Naive B cell (primary cell): ENCODE data around the gene FSD2. TPM values are rescaled to one million over a fixed set of nuclear protein-coding genes. Genes with fewer than 3 reads are reported as not detected.

Experiments
- ATAC-seq, 2 donors: fragments of 150-1000 bp; cut with Tn5 transposase; 2 replicates each; pipeline ENCODE4 v1.10.0; 2021; ENCODE audit warnings: low read depth in 2 of 2, mild to moderate bottlenecking in 2 of 2, moderate library complexity in 2 of 2
- DNase-seq: peaks from one replicate; pipeline ENCODE4 v3.0.0; 2022
- H3K27ac Mint-ChIP-seq, 6 donors: one replicate each; pipeline ENCODE4 v1.8.0; 2020 to 2022; ENCODE audit warnings: mild to moderate bottlenecking in 6 of 6, mixed read lengths in 6 of 6, moderate library complexity in 5 of 6, inconsistent platforms in 2 of 6
- H3K27me3 Mint-ChIP-seq, 3 donors: one replicate each; pipeline ENCODE4 v1.8.0; 2021 to 2022; ENCODE audit warnings: mixed read lengths in 3 of 3, mild to moderate bottlenecking in 1 of 3
- H3K36me3 Mint-ChIP-seq, 2 donors: one replicate each; pipeline ENCODE4 v1.8.0; 2020 to 2022; ENCODE audit warnings: mixed read lengths in 2 of 2, inconsistent platforms in 1 of 2, mild to moderate bottlenecking in 1 of 2
- H3K4me1 Mint-ChIP-seq, 3 donors: one replicate each; pipeline ENCODE4 v1.8.0; 2020 to 2022; ENCODE audit warnings: mixed read lengths in 3 of 3, inconsistent platforms in 1 of 3, mild to moderate bottlenecking in 1 of 3, moderate library complexity in 1 of 3
- H3K4me3 Mint-ChIP-seq, 8 donors: one replicate each; pipeline ENCODE4 v1.8.0; 2020 to 2022; ENCODE audit warnings: mild to moderate bottlenecking in 8 of 8, mixed read lengths in 8 of 8, moderate library complexity in 8 of 8, inconsistent platforms in 2 of 8
- H3K9me3 Mint-ChIP-seq, 7 donors: one replicate each; pipeline ENCODE4 v1.8.0; 2020 to 2022; ENCODE audit warnings: mixed read lengths in 7 of 7, mild to moderate bottlenecking in 5 of 7, inconsistent platforms in 2 of 7, moderate library complexity in 1 of 7
- polyA plus RNA-seq, 6 donors: library from polyadenylated mRNA; unstranded; fragments of 300-500 nt; fragmentation: Illumina TruSeq; gene quantifications; one replicate each; pipeline ENCODE4 v1.2.3, GENCODE V29; 2021; ENCODE audit warnings: low read depth in 6 of 6

Gene FSD2
- polyA plus RNA-seq, 6 donors from 2014 or later = 0.05 TPM; not detected in 5

DNA sequence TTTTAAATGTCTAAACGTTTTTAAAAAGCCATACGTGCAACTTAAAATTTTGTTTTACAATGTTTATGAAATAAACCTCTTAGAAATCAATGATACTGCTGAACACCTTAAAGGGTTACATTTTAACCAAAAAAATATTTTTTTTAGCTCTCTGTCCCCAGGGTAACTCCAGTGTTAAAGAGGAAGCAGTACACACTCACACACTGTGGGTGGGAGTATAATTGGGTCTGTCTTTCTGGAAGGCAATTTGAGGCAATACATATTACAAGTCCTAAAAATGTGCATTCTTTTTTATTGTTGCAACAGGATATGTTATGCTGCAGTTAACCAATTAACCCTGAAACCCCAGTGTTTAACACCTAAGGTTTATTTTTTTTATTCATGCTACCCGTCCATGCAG lies 37.7 kb upstream of the FSD2 start:
- peaks cover 0 to 4% (median 0%) of the 10 kb centered on the region in 7 donors for H3K9me3 Mint-ChIP-seq
- no peaks in the 10 kb centered on the region for H3K27me3 Mint-ChIP-seq
- no peaks in the 10 kb centered on the region for H3K36me3 Mint-ChIP-seq
- peak overlapping the region in 5 of 8 donors; percentile 50 to 80 (median 65) for H3K4me3 Mint-ChIP-seq
- DNase-seq (peak; percentile 21), ATAC-seq (no peak)
- H3K27ac Mint-ChIP-seq = peak overlapping the region in 5 of 6 donors; percentile 32 to 93 (median 67)
- peaks cover 13 to 33% (median 25%) of the 10 kb centered on the region in 3 donors for H3K4me1 Mint-ChIP-seq

DNA sequence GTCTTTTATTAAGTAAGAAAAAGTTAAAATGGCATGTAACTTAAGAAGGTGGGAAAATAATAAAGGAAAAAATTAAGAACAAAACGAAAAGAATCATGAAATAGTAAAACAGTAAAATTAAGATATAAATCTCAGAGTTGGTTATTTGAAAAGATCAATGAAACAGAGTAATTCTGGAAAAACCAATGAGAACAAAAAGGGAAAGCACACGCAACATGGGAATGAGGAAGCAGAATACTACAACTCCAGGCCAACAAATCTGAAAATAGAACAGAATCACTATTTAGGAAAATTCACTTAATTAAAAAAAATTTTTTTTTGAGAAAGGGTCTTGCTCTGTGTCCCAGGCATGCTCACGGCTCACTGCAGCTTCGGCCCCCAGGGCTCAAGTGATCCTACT lies 34.3 kb upstream of the FSD2 start:
- H3K4me1 Mint-ChIP-seq = peaks cover 21 to 30% (median 23%) of the 10 kb centered on the region in 3 donors
- H3K27me3 Mint-ChIP-seq = no peaks in the 10 kb centered on the region
- DNase-seq (no peak), ATAC-seq (no peak)
- no peak overlapping the region for H3K4me3 Mint-ChIP-seq
- peaks cover 0 to 3% (median 0%) of the 10 kb centered on the region in 7 donors for H3K9me3 Mint-ChIP-seq
- peaks cover 19 to 28% of the 10 kb centered on the region in 2 donors for H3K36me3 Mint-ChIP-seq
- H3K27ac Mint-ChIP-seq = peak overlapping the region in 4 of 6 donors; percentile 3 to 82 (median 73)

DNA sequence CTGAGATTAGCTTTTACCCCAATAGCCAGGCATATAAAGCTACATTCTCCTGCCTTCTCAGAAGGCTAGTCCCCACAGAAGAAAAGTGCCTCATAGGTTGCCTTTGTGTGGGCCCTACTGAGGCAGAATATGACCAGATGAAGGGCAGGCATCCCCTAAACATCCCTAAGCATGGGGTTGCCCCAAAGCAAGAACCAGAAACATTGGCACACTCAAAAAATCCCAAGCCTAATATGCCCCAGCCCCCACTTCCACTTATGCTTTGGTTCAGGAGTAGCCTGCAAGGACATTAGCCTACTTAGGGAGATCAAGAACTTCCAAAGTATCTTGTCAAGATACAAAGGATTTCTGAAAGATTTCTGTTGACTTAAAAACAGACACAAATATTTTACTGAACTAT lies 33.3 kb upstream of the FSD2 start:
- H3K4me1 Mint-ChIP-seq = peaks cover 14 to 23% (median 16%) of the 10 kb centered on the region in 3 donors
- peaks cover 22 to 28% of the 10 kb centered on the region in 2 donors for H3K36me3 Mint-ChIP-seq
- H3K27ac Mint-ChIP-seq = no peak overlapping the region
- ATAC-seq = no peak
- peak overlapping the region in 1 of 8 donors; percentile 33 for H3K4me3 Mint-ChIP-seq
- no peaks in the 10 kb centered on the region for H3K27me3 Mint-ChIP-seq
- no peak for DNase-seq
- no peaks in the 10 kb centered on the region for H3K9me3 Mint-ChIP-seq

DNA sequence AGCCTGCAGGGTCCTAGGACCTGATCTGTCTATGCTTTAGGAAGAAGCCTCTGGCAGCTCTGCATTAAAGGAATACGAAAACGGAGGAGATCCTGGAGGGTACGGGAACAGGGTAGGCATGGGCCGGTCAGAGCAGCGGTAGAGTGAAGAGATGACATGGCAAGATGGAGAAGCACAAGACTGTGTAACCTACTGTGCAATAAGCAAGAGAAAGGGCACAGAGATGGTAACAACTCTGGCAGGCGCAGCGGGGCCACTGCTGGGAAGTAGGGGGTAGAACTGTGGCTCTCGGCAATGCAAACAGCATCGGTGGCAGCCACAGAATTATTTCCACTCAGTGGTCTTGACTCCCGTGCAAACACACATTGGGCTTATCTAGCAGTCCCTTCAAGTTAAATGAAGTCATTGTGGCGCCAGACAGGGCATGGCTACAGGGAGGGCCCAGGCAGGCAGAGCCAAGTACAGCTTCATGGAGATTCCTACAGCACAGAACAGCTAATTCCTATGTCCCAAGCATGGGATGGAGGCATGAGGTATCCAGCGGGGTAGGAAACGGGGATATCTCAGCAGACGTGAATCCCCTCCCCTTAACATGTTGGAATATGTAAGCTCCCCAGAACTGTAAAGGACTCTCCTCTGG lies 32.3 kb upstream of the FSD2 start:
- peak overlapping the region in 4 of 6 donors; percentile 12 to 47 (median 34) for H3K27ac Mint-ChIP-seq
- peaks cover 9 to 19% (median 13%) of the 10 kb centered on the region in 3 donors for H3K4me1 Mint-ChIP-seq
- no peaks in the 10 kb centered on the region for H3K9me3 Mint-ChIP-seq
- no peaks in the 10 kb centered on the region for H3K27me3 Mint-ChIP-seq
- no peak for ATAC-seq
- peaks cover 26 to 31% of the 10 kb centered on the region in 2 donors for H3K36me3 Mint-ChIP-seq
- peak overlapping the region in 1 of 8 donors; percentile 33 for H3K4me3 Mint-ChIP-seq
- DNase-seq = no peak

DNA sequence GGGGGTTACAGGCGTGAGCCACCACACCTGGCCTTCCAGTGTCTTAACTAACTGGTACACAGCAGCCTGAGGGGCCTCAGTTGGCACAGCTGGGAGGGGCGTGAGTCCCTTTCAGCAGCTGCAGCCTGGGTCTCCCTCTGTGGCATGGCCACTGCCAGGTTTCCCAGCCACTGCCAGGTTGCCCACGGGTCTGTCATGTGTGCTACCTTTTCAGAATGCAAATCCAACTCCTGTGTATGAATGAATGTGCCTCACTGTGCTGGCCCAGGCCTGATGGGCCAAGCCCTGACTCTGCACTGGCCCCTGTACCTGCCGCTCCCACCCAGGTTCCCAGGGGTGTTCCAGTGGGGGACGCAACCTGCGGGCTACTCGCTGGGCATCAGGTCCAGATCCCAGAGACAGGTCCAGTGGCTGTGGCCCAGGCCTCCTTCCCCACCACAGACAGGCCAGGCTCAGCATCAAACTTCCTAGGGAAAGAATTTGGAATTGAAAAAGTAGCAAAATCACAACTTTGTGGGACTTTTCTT lies 29.6 kb upstream of the FSD2 start:
- no peaks in the 10 kb centered on the region for H3K27me3 Mint-ChIP-seq
- ATAC-seq = no peak
- H3K27ac Mint-ChIP-seq = peak overlapping the region in 2 of 6 donors; percentile 24 to 59
- H3K4me3 Mint-ChIP-seq = no peak overlapping the region
- H3K9me3 Mint-ChIP-seq = no peaks in the 10 kb centered on the region
- no peak for DNase-seq
- H3K36me3 Mint-ChIP-seq = peaks cover 38 to 39% of the 10 kb centered on the region in 2 donors
- H3K4me1 Mint-ChIP-seq = peaks cover 9 to 18% (median 13%) of the 10 kb centered on the region in 3 donors

DNA sequence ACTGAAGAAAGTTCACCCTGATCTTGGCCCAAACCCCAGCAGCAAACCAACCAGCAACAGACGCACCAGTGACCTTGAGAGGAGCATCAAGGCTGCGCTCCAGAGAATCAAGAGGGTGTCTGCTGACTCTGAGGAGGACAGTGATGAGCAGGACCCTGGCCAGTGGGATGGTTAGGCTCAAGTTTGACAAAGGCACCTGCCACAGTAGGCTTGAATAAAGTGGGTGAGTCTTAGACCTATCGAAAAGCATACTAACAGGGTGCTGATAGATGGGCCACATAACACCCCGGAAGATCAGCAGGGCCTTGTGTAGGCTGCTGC lies 27.5 kb upstream of the FSD2 start:
- Mint-ChIP-seq H3K27ac (peak overlapping the region in 3 of 6 donors; percentile 30 to 89 (median 80)), H3K36me3 (peaks cover 45 to 50% of the 10 kb centered on the region in 2 donors), H3K4me1 (peaks cover 9 to 18% (median 13%) of the 10 kb centered on the region in 3 donors), H3K4me3 (no peak overlapping the region), H3K27me3 (no peaks in the 10 kb centered on the region), H3K9me3 (no peaks in the 10 kb centered on the region)
- ATAC-seq = no peak
- no peak for DNase-seq

DNA sequence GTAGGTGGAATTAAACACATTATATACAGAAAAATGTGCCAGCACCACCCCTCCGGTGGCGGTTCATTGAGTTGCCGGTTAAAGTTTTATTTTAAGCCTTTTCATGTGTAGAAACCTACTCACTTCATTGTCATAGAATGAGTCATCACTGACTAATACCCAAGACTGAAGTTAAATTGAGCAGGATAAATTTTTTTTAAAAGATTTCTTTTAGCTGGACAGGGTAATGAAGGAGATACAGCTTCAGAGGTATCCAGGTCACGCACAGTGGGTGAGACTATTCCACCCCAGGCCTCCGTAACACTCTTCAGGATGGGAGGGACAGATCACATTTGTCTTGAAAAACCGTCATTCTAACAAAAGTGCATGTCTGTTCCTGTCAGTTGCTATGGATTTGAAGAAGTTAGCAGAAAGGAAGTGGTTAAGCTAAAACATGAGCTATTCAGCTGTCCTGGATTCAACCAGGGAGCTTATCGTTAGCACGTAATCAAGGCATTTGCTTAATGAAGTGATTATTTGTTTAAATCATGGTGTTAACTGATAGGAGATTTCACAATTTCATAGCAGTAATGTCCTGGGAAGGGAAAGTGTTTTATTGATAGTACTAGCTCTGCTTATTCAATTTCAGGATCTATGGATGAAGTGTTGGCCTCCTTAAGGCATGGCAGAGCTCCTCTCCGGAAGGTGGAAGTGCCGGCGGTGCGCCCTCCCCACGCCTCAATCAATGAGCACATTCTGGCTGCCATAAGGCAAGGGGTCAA lies 26.9 kb upstream of the FSD2 start:
- Mint-ChIP-seq H3K9me3 (no peaks in the 10 kb centered on the region), H3K36me3 (peaks cover 45 to 48% of the 10 kb centered on the region in 2 donors), H3K27me3 (no peaks in the 10 kb centered on the region), H3K27ac (peak overlapping the region in 3 of 6 donors; percentile 47 to 89 (median 83)), H3K4me3 (no peak overlapping the region), H3K4me1 (peaks cover 9 to 14% (median 9%) of the 10 kb centered on the region in 3 donors)
- ATAC-seq (peak in 1 of 2 donors; percentile 27), DNase-seq (no peak)

DNA sequence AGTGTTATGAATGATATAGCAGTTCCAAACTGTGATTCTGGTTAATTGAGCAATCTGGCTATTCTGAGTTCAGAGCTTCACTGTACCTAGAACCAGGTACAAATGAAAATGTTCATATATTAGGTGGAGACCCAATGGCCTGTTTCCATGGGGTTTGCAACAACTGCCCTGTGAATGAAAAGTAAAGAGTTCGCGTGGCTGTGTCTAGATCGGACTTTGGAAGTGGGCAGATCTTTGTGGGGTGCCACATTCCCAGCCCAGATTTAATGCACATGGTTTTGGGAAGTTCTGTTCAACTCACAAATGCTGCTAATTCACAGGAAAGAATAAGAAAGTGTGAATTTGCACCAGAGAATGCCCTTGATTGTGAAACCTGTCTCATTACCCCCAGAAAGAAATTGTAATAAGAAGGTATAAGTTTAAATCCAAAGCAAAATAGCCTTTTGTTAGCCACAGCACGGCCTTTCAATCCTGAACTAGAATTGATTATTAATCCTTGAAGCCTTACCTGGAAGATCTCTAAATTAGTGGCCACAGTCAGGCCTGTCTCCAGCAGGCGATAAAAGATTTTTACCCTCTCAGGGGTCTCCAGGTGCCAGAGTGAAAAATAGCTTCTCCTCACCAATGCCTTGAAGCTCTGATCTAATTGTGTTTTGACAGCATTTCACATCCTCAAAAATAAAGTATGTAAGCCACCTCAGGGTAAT lies 26.2 kb upstream of the FSD2 start:
- H3K27me3 Mint-ChIP-seq = no peaks in the 10 kb centered on the region
- peaks cover 41 to 42% of the 10 kb centered on the region in 2 donors for H3K36me3 Mint-ChIP-seq
- peak overlapping the region in 2 of 6 donors; percentile 38 to 83 for H3K27ac Mint-ChIP-seq
- peaks cover 6 to 11% (median 9%) of the 10 kb centered on the region in 3 donors for H3K4me1 Mint-ChIP-seq
- DNase-seq (no peak), ATAC-seq (no peak)
- no peaks in the 10 kb centered on the region for H3K9me3 Mint-ChIP-seq
- no peak overlapping the region for H3K4me3 Mint-ChIP-seq

DNA sequence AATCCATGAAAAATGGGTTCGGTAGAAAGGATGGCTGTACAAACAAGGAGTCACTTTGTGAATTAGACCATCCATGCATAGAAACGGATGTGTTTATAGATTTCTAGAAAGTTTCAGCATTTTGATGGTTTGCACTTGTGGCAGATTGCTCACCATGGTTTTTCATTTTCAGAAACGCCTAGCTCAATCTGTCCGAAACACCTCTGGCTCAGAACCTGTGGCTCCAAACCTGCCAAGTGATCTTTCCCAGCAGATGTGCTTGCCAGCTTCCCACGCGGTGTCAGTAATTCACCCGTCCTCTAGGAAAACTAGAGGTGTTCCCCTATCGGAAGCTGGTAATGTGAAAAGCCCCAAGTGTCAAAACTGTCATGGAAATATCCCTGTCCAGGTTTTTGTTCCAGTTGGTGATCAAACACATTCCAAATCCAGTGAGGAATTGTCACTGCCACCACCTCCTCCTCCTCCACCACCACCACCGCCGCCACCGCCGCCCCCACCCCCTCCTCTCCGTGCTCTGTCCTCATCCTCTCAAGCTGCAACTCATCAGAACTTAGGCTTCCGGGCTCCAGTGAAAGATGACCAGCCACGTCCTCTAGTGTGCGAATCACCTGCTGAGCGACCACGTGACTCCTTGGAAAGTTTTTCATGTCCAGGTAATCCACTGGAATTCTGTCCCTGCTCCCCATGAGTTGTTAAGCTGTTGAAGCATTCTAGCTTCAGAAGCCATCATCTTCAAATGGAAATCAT lies 24.7 kb upstream of the FSD2 start:
- Mint-ChIP-seq H3K27me3 (no peaks in the 10 kb centered on the region), H3K4me1 (peaks cover 0 to 9% (median 5%) of the 10 kb centered on the region in 3 donors), H3K4me3 (no peak overlapping the region), H3K27ac (peak overlapping the region in 2 of 6 donors; percentile 27 to 47), H3K36me3 (peaks cover 34 to 43% of the 10 kb centered on the region in 2 donors), H3K9me3 (no peaks in the 10 kb centered on the region)
- ATAC-seq (no peak), DNase-seq (no peak)

DNA sequence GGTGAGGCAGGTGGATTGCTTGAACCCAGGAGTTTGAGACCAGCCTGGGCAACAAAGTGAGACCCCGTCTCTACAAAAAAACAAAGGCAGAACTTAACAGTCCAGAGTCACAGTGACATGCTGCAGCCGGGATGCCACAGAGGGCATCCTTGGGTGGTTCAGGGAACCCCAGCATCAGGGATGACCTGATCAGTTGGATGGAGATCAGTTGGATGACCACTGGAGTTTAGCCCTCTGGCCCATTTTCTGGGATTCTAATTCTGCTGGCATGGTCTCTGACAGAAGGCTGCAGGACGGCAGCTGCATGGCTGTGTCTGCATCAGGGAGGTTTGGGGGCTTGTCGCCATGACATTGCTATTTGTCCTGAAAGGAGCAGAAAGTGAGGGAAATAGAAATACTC lies 23.4 kb upstream of the FSD2 start:
- H3K36me3 Mint-ChIP-seq = peaks cover 34 to 41% of the 10 kb centered on the region in 2 donors
- peak overlapping the region in 1 of 8 donors; percentile 11 for H3K4me3 Mint-ChIP-seq
- ATAC-seq (no peak), DNase-seq (no peak)
- peaks cover 0 to 9% (median 5%) of the 10 kb centered on the region in 3 donors for H3K4me1 Mint-ChIP-seq
- H3K27me3 Mint-ChIP-seq = no peaks in the 10 kb centered on the region
- H3K27ac Mint-ChIP-seq = peak overlapping the region in 4 of 6 donors; percentile 12 to 81 (median 48)
- H3K9me3 Mint-ChIP-seq = no peaks in the 10 kb centered on the region

DNA sequence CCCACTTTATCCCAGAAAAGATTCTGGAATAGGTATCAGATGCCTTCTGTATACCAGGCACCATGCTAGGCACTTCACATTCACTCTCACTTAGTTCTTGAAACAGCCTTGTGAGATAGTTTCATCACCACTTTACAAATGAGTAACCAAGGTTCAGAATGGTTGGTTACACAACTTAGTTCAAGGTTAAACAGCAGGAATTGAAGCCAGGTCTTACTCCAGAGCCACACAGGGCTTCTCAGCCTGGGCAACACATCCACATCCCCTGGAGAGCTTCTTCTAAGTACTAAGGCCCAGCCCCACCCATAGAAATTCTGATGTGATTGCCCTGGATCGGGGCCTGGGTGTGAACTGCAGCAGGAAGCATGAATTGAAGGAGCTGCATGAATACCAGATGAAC lies 22.2 kb upstream of the FSD2 start:
- Mint-ChIP-seq H3K9me3 (no peaks in the 10 kb centered on the region), H3K36me3 (peaks cover 30 to 35% of the 10 kb centered on the region in 2 donors), H3K4me3 (no peak overlapping the region), H3K4me1 (peaks cover 0 to 6% (median 5%) of the 10 kb centered on the region in 3 donors), H3K27me3 (no peaks in the 10 kb centered on the region), H3K27ac (peak overlapping the region in 2 of 6 donors; percentile 36 to 92)
- ATAC-seq (no peak), DNase-seq (no peak)

DNA sequence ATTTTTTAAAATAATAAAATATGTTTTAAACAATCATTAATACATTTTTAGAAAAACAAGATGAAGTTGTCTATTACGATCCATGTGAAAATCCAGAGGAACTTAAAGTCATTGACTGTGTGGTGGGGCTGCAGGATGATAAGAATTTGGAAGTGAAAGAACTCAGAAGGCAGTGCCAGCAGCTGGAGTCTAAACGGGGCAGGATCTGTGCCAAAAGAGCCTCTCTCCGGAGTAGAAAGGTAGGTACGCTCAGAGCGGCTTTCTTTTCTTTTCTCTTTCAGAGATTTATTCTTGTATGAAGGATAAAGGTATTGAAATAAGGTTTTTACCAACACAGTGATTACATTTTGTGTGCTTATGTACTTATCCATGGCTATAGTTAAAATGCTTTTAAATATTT lies 17.2 kb upstream of the FSD2 start:
- ATAC-seq (no peak), DNase-seq (no peak)
- Mint-ChIP-seq H3K27ac (peak overlapping the region in 1 of 6 donors; percentile 28), H3K4me3 (no peak overlapping the region), H3K27me3 (no peaks in the 10 kb centered on the region), H3K4me1 (peaks cover 0 to 5% (median 0%) of the 10 kb centered on the region in 3 donors), H3K9me3 (peaks cover 0 to 3% (median 0%) of the 10 kb centered on the region in 7 donors), H3K36me3 (peaks cover 18 to 25% of the 10 kb centered on the region in 2 donors)
